BJ (cell line): ENCODE data around the gene OGDH. TPM values are rescaled to one million over a fixed set of nuclear protein-coding genes. Genes with fewer than 3 reads are reported as not detected.

ENCODE experiments used
- CTCF ChIA-PET: fragments of 350-600 bp; formaldehyde crosslinking; extraction: SDS; loops from one replicate; lab custom pipeline; 2021; ENCODE audit warnings: antibody characterized with exemption, inconsistent platforms; lab: Yijun Ruan, JAX
- POLR2A ChIA-PET: fragments of 300-600 bp; sonication (Branson Sonifier 250); formaldehyde crosslinking; extraction: SDS; loops from one replicate; lab custom pipeline; 2021; ENCODE audit warnings: antibody characterized with exemption; lab: Charles Lee
- DNase-seq: peaks from one replicate; pipeline ENCODE4 v3.0.0-alpha.2; 2011; ENCODE audit warnings: low read depth
- H3K27me3 ChIP-seq: 2 replicates; pipeline ENCODE4 v1.6.0; 2011; ENCODE audit warnings: low read length; ENCODE audit not compliant: control insufficient read depth, insufficient read depth
- H3K36me3 ChIP-seq: 2 replicates; pipeline ENCODE4 v1.5.1; 2011; ENCODE audit warnings: low read length; ENCODE audit not compliant: control insufficient read depth, insufficient read depth
- H3K4me3 ChIP-seq: 2 replicates; pipeline ENCODE4 v1.5.1; 2011; ENCODE audit warnings: low read depth, mild to moderate bottlenecking, control low read depth, low read length
- polyA plus RNA-seq: library from polyadenylated mRNA; depleted of rRNA; stranded (reverse); fragments of >200 nt; gene quantifications from 2 replicates; pipeline ENCODE4 v1.2.3, GENCODE V29; 2011
- TF ChIP-seq, protein P1 (sequence below): IDR thresholded peaks from 2 replicates; pipeline ENCODE4 v1.5.1; 2011; ENCODE audit warnings: low read depth, mild to moderate bottlenecking, control low read depth, inconsistent platforms, low read length, moderate library complexity; ENCODE audit not compliant: insufficient read depth

Gene OGDH
- polyA plus RNA-seq, 1 experiment = 51.3 TPM

- Histone ChIP-seq H3K4me3 (no peak overlapping the region), H3K36me3 (peaks cover under 1% of the 10 kb centered on the region; the same call in 1 of the 2 replicates), H3K27me3 (no peaks in the 10 kb centered on the region)
- ChIA-PET POLR2A (no interaction called here), CTCF (no interaction called here)
- DNase-seq = no peak
- TF ChIP-seq, protein P1, sequence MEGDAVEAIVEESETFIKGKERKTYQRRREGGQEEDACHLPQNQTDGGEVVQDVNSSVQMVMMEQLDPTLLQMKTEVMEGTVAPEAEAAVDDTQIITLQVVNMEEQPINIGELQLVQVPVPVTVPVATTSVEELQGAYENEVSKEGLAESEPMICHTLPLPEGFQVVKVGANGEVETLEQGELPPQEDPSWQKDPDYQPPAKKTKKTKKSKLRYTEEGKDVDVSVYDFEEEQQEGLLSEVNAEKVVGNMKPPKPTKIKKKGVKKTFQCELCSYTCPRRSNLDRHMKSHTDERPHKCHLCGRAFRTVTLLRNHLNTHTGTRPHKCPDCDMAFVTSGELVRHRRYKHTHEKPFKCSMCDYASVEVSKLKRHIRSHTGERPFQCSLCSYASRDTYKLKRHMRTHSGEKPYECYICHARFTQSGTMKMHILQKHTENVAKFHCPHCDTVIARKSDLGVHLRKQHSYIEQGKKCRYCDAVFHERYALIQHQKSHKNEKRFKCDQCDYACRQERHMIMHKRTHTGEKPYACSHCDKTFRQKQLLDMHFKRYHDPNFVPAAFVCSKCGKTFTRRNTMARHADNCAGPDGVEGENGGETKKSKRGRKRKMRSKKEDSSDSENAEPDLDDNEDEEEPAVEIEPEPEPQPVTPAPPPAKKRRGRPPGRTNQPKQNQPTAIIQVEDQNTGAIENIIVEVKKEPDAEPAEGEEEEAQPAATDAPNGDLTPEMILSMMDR = no peak
Observed at GRCh38 chr7:44643206-44643605, 36.8 kb downstream of the OGDH start.

DNA sequence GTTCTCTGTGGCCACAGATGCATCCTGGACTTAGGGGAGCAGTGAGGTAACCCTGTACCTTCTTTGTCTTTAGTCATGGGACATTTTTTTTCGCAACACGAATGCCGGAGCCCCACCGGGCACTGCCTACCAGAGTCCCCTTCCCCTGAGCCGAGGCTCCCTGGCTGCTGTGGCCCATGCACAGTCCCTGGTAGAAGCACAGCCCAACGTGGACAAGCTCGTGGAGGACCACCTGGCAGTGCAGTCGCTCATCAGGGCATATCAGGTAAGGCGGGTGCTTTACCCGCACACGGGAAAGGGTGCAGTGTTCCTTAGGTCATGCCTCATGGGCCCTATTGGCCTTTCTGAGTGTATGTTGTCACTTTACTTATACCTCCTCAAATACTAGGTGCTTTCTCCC lies 38.8 kb downstream of the OGDH start:
- TF ChIP-seq, protein P1 = no peak
- ChIA-PET POLR2A (no interaction called here), CTCF (no interaction called here)
- Histone ChIP-seq H3K27me3 (no peaks in the 10 kb centered on the region), H3K36me3 (peaks cover 3% of the 10 kb centered on the region; the same call in 1 of the 2 replicates), H3K4me3 (no peak overlapping the region)
- DNase-seq = no peak

DNA sequence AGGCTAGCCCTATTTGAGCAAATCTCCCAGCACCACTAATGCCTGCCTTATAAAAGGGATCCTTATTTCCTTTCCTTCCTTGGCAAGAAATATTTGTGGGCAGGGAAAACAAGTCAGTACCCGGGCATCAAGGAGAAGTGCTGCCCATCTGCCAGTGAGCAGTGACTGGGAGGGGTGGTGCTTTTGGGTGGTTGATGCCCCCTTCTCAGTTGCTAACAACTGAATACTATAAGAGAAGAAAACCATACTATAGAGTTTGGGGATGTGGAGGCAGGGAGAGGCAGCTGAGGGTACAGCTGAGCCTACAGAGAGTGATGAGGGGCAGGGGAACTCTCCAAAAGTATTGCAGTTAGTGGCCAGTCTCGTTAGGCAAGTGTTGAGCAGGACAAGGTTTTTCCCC lies 39.3 kb downstream of the OGDH start:
- Histone ChIP-seq H3K27me3 (no peaks in the 10 kb centered on the region), H3K36me3 (peaks cover 3% of the 10 kb centered on the region; the same call in 1 of the 2 replicates), H3K4me3 (no peak overlapping the region)
- POLR2A ChIA-PET = no interaction called here
- CTCF ChIA-PET = no interaction called here
- DNase-seq = no peak
- TF ChIP-seq, protein P1 = no peak

DNA sequence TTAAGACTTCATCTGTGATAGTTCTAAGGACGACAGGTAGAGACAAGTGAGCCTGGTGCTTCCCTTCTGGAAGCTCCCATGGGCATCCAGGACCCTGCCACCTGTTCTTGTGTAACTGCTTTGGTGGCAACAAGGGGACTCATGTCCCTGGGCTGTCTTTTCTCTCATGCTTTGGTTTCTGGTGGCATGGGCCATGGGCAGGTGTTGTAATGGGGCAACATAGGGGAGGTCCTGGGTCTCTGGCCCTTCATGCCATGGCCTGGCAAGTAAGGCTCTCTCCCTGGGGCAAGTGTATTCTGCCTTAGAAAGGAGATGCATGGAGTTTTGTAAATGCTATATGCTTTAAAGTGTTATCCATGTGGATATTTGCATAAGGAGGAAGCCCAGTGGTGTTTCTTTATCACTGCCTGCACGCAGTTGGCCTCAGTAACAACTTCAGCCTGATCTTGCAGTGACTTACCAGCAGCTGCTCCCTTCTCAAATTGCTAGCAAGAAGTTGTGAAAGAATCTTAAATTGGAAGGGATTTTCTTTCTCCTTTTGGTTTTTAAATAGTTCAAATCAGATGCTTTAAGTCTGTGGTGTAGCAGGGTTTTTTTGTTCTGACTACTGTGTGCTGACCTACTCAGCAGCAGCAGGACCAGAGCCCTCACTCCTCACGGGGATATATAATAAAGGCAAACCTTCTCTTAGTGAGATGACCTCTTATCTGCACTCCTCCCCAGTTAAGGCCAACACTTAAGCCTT lies 39.9 kb downstream of the OGDH start:
- TF ChIP-seq, protein P1 = no peak
- POLR2A ChIA-PET = no interaction called here
- DNase-seq = no peak
- Histone ChIP-seq H3K36me3 (peaks cover 3% of the 10 kb centered on the region; the same call in 1 of the 2 replicates), H3K4me3 (no peak overlapping the region), H3K27me3 (no peaks in the 10 kb centered on the region)
- CTCF ChIA-PET = no interaction called here

DNA sequence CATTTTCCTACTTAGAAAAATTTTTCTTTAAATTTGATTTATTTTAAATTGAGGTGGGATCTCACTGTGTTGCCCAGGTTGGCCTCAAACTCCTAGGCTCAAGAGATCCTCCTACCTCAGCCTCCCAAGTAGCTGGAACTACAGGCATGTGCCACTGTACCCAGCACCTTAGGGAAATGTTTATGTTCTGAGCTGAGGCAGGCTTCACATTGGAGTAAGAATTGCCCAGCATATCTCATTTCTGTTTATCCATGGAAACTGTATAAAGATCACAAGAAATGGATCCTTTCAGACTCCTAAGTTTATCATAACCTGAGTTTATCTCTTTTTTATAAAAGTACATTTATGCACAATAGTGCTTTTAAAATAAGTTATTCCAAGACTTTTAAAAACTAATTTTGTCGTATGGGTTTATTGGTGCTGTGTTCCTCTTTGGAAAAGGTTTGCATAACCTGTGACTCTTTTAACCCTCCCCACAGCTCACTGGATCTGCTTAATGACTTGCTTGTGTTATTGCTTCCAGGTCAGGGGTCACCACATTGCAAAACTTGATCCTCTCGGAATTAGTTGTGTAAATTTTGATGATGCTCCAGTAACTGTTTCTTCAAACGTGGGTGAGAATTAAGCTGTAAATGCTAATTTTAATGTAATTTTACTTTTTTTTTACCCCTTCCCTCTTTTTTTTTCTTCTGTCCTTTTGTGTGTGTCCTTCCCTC lies 40.7 kb downstream of the OGDH start:
- Histone ChIP-seq H3K4me3 (no peak overlapping the region), H3K36me3 (peaks cover 3% of the 10 kb centered on the region; the same call in 1 of the 2 replicates), H3K27me3 (no peaks in the 10 kb centered on the region)
- CTCF ChIA-PET = interaction anchor here (0.8 to 1.0 kb wide), 2 partner anchors 9 to 31 kb away, joined by 3 to 6 read pairs; no protein-coding TSS in a partner anchor
- no peak for DNase-seq
- TF ChIP-seq, protein P1 = no peak
- POLR2A ChIA-PET = no interaction called here
